Central memory CD8-positive, alpha-beta T cell (primary cell): ENCODE data around the gene APCS.

Experiments used
- ATAC-seq: fragments of 150-1000 bp; cut with Tn5 transposase; replicated peaks from 2 replicates; pipeline ENCODE4 v1.10.0; 2022; ENCODE audit warnings: mild to moderate bottlenecking, moderate FRiP score, moderate number of reproducible peaks; ENCODE audit not compliant: poor library complexity, severe bottlenecking; ENCODE audit errors: extremely low read depth
- DNase-seq, 2 donors: peaks; one replicate each; pipeline ENCODE4 v3.0.0; 2021; ENCODE audit warnings: low spot score in 2 of 2
- H3K27ac Mint-ChIP-seq: one replicate; pipeline ENCODE4 v1.8.0; 2022; ENCODE audit warnings: low read depth, mild to moderate bottlenecking, moderate library complexity, mixed read lengths
- H3K27me3 Mint-ChIP-seq: one replicate; pipeline ENCODE4 v1.8.0; 2022; ENCODE audit warnings: mixed read lengths
- H3K36me3 Mint-ChIP-seq: one replicate; pipeline ENCODE4 v1.8.0; 2022; ENCODE audit warnings: mild to moderate bottlenecking, moderate library complexity, mixed read lengths; ENCODE audit not compliant: insufficient read depth
- H3K4me1 Mint-ChIP-seq: one replicate; pipeline ENCODE4 v1.8.0; 2022; ENCODE audit warnings: mixed read lengths
- H3K4me3 Mint-ChIP-seq: one replicate; pipeline ENCODE4 v1.8.0; 2022; ENCODE audit warnings: mild to moderate bottlenecking, moderate library complexity, mixed read lengths
- H3K9me3 Mint-ChIP-seq: one replicate; pipeline ENCODE4 v1.8.0; 2022; ENCODE audit warnings: mixed read lengths

APCS gene

GRCh38 chr1:159587461-159587951 lies at the start of gene APCS:
Gene APCS, plus strand, starts transcription at chr1:159587826. Its CDS starts 96 bp downstream, at chr1:159587922.
- no peaks in the 10 kb centered on the region for H3K9me3 Mint-ChIP-seq
- no peaks in the 10 kb centered on the region for H3K4me1 Mint-ChIP-seq
- peaks cover 93% of the 10 kb centered on the region for H3K27me3 Mint-ChIP-seq
- no peak for DNase-seq
- H3K4me3 Mint-ChIP-seq, result no peak within 1 kb of the TSS
- ATAC-seq, result no peak
- H3K36me3 Mint-ChIP-seq, result peaks cover 2% of the 10 kb centered on the region
- no peak within 1 kb of the TSS for H3K27ac Mint-ChIP-seq

GRCh38 chr1:159548126-159548525 lies 39.5 kb upstream of the APCS start:
- no peaks in the 10 kb centered on the region for H3K36me3 Mint-ChIP-seq
- H3K4me3 Mint-ChIP-seq, result no peak overlapping the region
- no peak for ATAC-seq

GRCh38 chr1:159554261-159554660 lies 33.4 kb upstream of the APCS start:
- DNase-seq (no peak), ATAC-seq (no peak)
- H3K4me1 Mint-ChIP-seq, result no peaks in the 10 kb centered on the region
- no peaks in the 10 kb centered on the region for H3K36me3 Mint-ChIP-seq
- H3K9me3 Mint-ChIP-seq, result no peaks in the 10 kb centered on the region
- H3K4me3 Mint-ChIP-seq, result no peak overlapping the region
- H3K27me3 Mint-ChIP-seq, result peaks cover 80% of the 10 kb centered on the region
- no peak overlapping the region for H3K27ac Mint-ChIP-seq

More at GRCh38 chr1:159548126-159548525, 39.5 kb upstream of the APCS start:
- DNase-seq, result no peak
- H3K27ac Mint-ChIP-seq, result no peak overlapping the region
- peaks cover 78% of the 10 kb centered on the region for H3K27me3 Mint-ChIP-seq
- no peaks in the 10 kb centered on the region for H3K9me3 Mint-ChIP-seq
- no peaks in the 10 kb centered on the region for H3K4me1 Mint-ChIP-seq

GRCh38 chr1:159554696-159555095 lies 32.9 kb upstream of the APCS start:
- no peak overlapping the region for H3K27ac Mint-ChIP-seq
- no peaks in the 10 kb centered on the region for H3K4me1 Mint-ChIP-seq
- no peaks in the 10 kb centered on the region for H3K36me3 Mint-ChIP-seq
- ATAC-seq, result no peak
- H3K9me3 Mint-ChIP-seq, result no peaks in the 10 kb centered on the region
- no peak overlapping the region for H3K4me3 Mint-ChIP-seq
- H3K27me3 Mint-ChIP-seq, result peaks cover 80% of the 10 kb centered on the region
- no peak for DNase-seq

- no peak overlapping the region for H3K4me3 Mint-ChIP-seq
- no peak for ATAC-seq
- H3K36me3 Mint-ChIP-seq, result no peaks in the 10 kb centered on the region
- H3K9me3 Mint-ChIP-seq, result no peaks in the 10 kb centered on the region
- no peaks in the 10 kb centered on the region for H3K4me1 Mint-ChIP-seq
- no peak overlapping the region for H3K27ac Mint-ChIP-seq
- DNase-seq, result no peak
- peaks cover 72% of the 10 kb centered on the region for H3K27me3 Mint-ChIP-seq
Observed at GRCh38 chr1:159556931-159557369, 30.7 kb upstream of the APCS start.

- Mint-ChIP-seq H3K27ac (no peak overlapping the region), H3K4me1 (no peaks in the 10 kb centered on the region), H3K36me3 (no peaks in the 10 kb centered on the region), H3K9me3 (no peaks in the 10 kb centered on the region), H3K27me3 (peaks cover 56% of the 10 kb centered on the region), H3K4me3 (no peak overlapping the region)
- ATAC-seq (no peak), DNase-seq (no peak)
Observed at GRCh38 chr1:159560599-159560998, 27.0 kb upstream of the APCS start.

- Mint-ChIP-seq H3K27me3 (peaks cover 65% of the 10 kb centered on the region), H3K27ac (no peak overlapping the region), H3K36me3 (no peaks in the 10 kb centered on the region), H3K4me3 (no peak overlapping the region), H3K9me3 (no peaks in the 10 kb centered on the region), H3K4me1 (no peaks in the 10 kb centered on the region)
- ATAC-seq, result no peak
- no peak for DNase-seq
Observed at GRCh38 chr1:159561497-159561896, 26.1 kb upstream of the APCS start.

- Mint-ChIP-seq H3K36me3 (no peaks in the 10 kb centered on the region), H3K4me3 (no peak overlapping the region), H3K4me1 (no peaks in the 10 kb centered on the region), H3K9me3 (no peaks in the 10 kb centered on the region), H3K27ac (no peak overlapping the region), H3K27me3 (peaks cover 54% of the 10 kb centered on the region)
- ATAC-seq (no peak), DNase-seq (no peak)
Observed at GRCh38 chr1:159562680-159563079, 24.9 kb upstream of the APCS start.

GRCh38 chr1:159577446-159577845 lies 10.2 kb upstream of the APCS start:
- Mint-ChIP-seq H3K27ac (no peak overlapping the region), H3K27me3 (peaks cover 67% of the 10 kb centered on the region), H3K4me3 (no peak overlapping the region), H3K4me1 (no peaks in the 10 kb centered on the region), H3K9me3 (peaks cover 5% of the 10 kb centered on the region), H3K36me3 (no peaks in the 10 kb centered on the region)
- no peak for DNase-seq
- no peak for ATAC-seq

- no peak overlapping the region for H3K27ac Mint-ChIP-seq
- no peaks in the 10 kb centered on the region for H3K4me1 Mint-ChIP-seq
- H3K9me3 Mint-ChIP-seq, result no peaks in the 10 kb centered on the region
- no peak for ATAC-seq
- peaks cover 63% of the 10 kb centered on the region for H3K27me3 Mint-ChIP-seq
- H3K36me3 Mint-ChIP-seq, result no peaks in the 10 kb centered on the region
- H3K4me3 Mint-ChIP-seq, result no peak overlapping the region
- no peak for DNase-seq
Observed at GRCh38 chr1:159580340-159580739, 7.3 kb upstream of the APCS start.

- Mint-ChIP-seq H3K4me1 (no peaks in the 10 kb centered on the region), H3K36me3 (peaks cover 2% of the 10 kb centered on the region), H3K9me3 (no peaks in the 10 kb centered on the region), H3K27me3 (peaks cover 64% of the 10 kb centered on the region), H3K27ac (no peak overlapping the region), H3K4me3 (no peak overlapping the region)
- DNase-seq (no peak), ATAC-seq (no peak)
Observed at GRCh38 chr1:159581422-159581821, 6.2 kb upstream of the APCS start.

GRCh38 chr1:159584536-159584935 lies 3.1 kb upstream of the APCS start:
- H3K4me3 Mint-ChIP-seq, result no peak overlapping the region
- H3K9me3 Mint-ChIP-seq, result no peaks in the 10 kb centered on the region
- H3K4me1 Mint-ChIP-seq, result no peaks in the 10 kb centered on the region
- ATAC-seq, result no peak
- no peak for DNase-seq
- H3K27ac Mint-ChIP-seq, result no peak overlapping the region
- H3K36me3 Mint-ChIP-seq, result peaks cover 2% of the 10 kb centered on the region
- H3K27me3 Mint-ChIP-seq, result peaks cover 74% of the 10 kb centered on the region

GRCh38 chr1:159591981-159592380 lies 4.4 kb downstream of the APCS start:
- H3K27me3 Mint-ChIP-seq, result peaks cover 86% of the 10 kb centered on the region
- DNase-seq (no peak), ATAC-seq (no peak)
- H3K9me3 Mint-ChIP-seq, result no peaks in the 10 kb centered on the region
- H3K27ac Mint-ChIP-seq, result no peak overlapping the region
- no peaks in the 10 kb centered on the region for H3K36me3 Mint-ChIP-seq
- no peaks in the 10 kb centered on the region for H3K4me1 Mint-ChIP-seq
- no peak overlapping the region for H3K4me3 Mint-ChIP-seq
